SK-N-SH (cell line): ENCODE data around the gene PCLAF. TPM values are rescaled to one million over a fixed set of nuclear protein-coding genes. Genes with fewer than 3 reads are reported as not detected.

Source experiments
- CTCF ChIA-PET: fragments of 300-600, 350-600 bp; formaldehyde crosslinking; extraction: SDS; loops from one replicate; lab custom pipeline; 2021; lab: Yijun Ruan, JAX
- POLR2A ChIA-PET: fragments of 350-600 bp; sonication (Branson Sonifier 250); formaldehyde crosslinking; extraction: SDS; loops from one replicate; lab custom pipeline; 2020; ENCODE audit warnings: antibody characterized with exemption, inconsistent platforms; lab: Yijun Ruan, JAX
- DNase-seq: peaks from one replicate; pipeline ENCODE4 v3.0.0; 2012
- H2AFZ ChIP-seq: fragments of 200-600 bp; sonication (generic); 2 replicates; pipeline ENCODE4 v1.8.1; 2016; ENCODE audit warnings: antibody characterized with exemption, mild to moderate bottlenecking, low read depth
- H3F3A ChIP-seq: fragments of 200-600 bp; sonication (generic); replicated peaks from 2 replicates; pipeline ENCODE3; 2016; ENCODE audit warnings: antibody characterized with exemption, mild to moderate bottlenecking; ENCODE audit not compliant: insufficient read depth
- H3K27ac ChIP-seq, 2 experiments: fragments of 200-500 bp in 1 of 2; fragments of 200-600 bp in 1 of 2; sonication (Bioruptor generic) in 1 of 2; sonication (generic), shearing (Covaris generic) in 1 of 2; 2 replicates each; pipeline versions ENCODE4 v1.5.1 to v1.6.1; 2014 to 2016; ENCODE audit warnings: low read depth in 2 of 2, inconsistent platforms in 1 of 2, low read length in 1 of 2, mild to moderate bottlenecking in 1 of 2, mixed read lengths in 1 of 2
- H3K27me3 ChIP-seq: fragments of 200-600 bp; sonication (generic), shearing (Covaris generic); 2 replicates; pipeline ENCODE4 v1.6.1; 2016; ENCODE audit warnings: mixed run types; ENCODE audit not compliant: insufficient read depth
- H3K36me3 ChIP-seq, 2 experiments: fragments of 200-500 bp in 1 of 2; fragments of 200-600 bp in 1 of 2; sonication (Bioruptor generic) in 1 of 2; sonication (generic) in 1 of 2; replicated peaks in 1 of 2; 2 replicates each; pipeline versions ENCODE3 to v1.5.1; 2014 to 2016; ENCODE audit warnings: low read length in 1 of 2, mild to moderate bottlenecking in 1 of 2; ENCODE audit not compliant: insufficient read depth in 2 of 2, control insufficient read depth in 1 of 2
- H3K4me1 ChIP-seq, 2 experiments: fragments of 200-500 bp in 1 of 2; fragments of 200-600 bp in 1 of 2; sonication (Bioruptor generic) in 1 of 2; sonication (generic), shearing (Covaris generic) in 1 of 2; 2 replicates each; pipeline versions ENCODE4 v1.5.1 to v1.6.1; 2014 to 2016; ENCODE audit warnings: low read depth in 1 of 2, low read length in 1 of 2, mixed run types in 1 of 2; ENCODE audit not compliant: insufficient read depth in 2 of 2, control insufficient read depth in 1 of 2
- H3K4me2 ChIP-seq: fragments of 200-600 bp; sonication (generic), shearing (Covaris generic); 2 replicates; pipeline ENCODE4 v1.6.1; 2017; ENCODE audit warnings: mixed run types
- H3K4me3 ChIP-seq, 2 experiments: fragments of 200-500 bp in 1 of 2; fragments of 200-600 bp in 1 of 2; sonication (Bioruptor generic) in 1 of 2; sonication (generic), shearing (Covaris generic) in 1 of 2; 2 replicates each; pipeline versions ENCODE4 v1.5.1 to v1.8.1; 2014 to 2016; ENCODE audit warnings: low read depth in 2 of 2, inconsistent platforms in 1 of 2, low read length in 1 of 2, mild to moderate bottlenecking in 1 of 2, mixed read lengths in 1 of 2, moderate library complexity in 1 of 2
- H3K79me2 ChIP-seq: fragments of 200-600 bp; sonication (generic); 2 replicates; pipeline ENCODE4 v1.8.1; 2017; ENCODE audit warnings: mild to moderate bottlenecking; ENCODE audit not compliant: insufficient read depth
- H3K9ac ChIP-seq: fragments of 200-600 bp; sonication (generic); 2 replicates; pipeline ENCODE4 v1.6.1; 2017; ENCODE audit warnings: mixed run types
- H3K9me2 ChIP-seq: fragments of 200-600 bp; sonication (generic); 2 replicates; pipeline ENCODE4 v1.6.1; 2017; ENCODE audit warnings: mixed run types
- H3K9me3 ChIP-seq: fragments of 200-600 bp; sonication (generic); 2 replicates; pipeline ENCODE4 v1.6.1; 2017; ENCODE audit warnings: mixed run types, mild to moderate bottlenecking, moderate library complexity
- H4K20me1 ChIP-seq: fragments of 200-600 bp; sonication (generic); 2 replicates; pipeline ENCODE4 v1.6.1; 2017; ENCODE audit warnings: mild to moderate bottlenecking, mixed run types; ENCODE audit not compliant: insufficient read depth
- GABPA ChIP-seq: IDR thresholded peaks from 2 replicates; pipeline ENCODE4 v1.4.0; 2012; ENCODE audit warnings: low read depth, mild to moderate bottlenecking
- MEF2A ChIP-seq: IDR thresholded peaks from 2 replicates; pipeline ENCODE4 v1.4.0; 2012; ENCODE audit warnings: low read depth, borderline replicate concordance
- PBX3 ChIP-seq: IDR thresholded peaks from 2 replicates; pipeline ENCODE4; 2012
- POLR2AphosphoS5 ChIP-seq: IDR thresholded peaks from 2 replicates; pipeline ENCODE4 v1.6.1; 2012; ENCODE audit warnings: low read depth, low read length
- SIN3A ChIP-seq: IDR thresholded peaks from 2 replicates; pipeline ENCODE4 v1.6.1; 2012; ENCODE audit warnings: low read depth, mild to moderate bottlenecking, low read length, moderate library complexity, borderline replicate concordance
- YY1 ChIP-seq: IDR thresholded peaks from 2 replicates; pipeline ENCODE4 v1.4.0; 2012; ENCODE audit warnings: low read depth, mild to moderate bottlenecking
- WGBS: methylation state at CpG from one replicate; pipeline ENCODE4 v1.1.6; 2017; ENCODE audit warnings: low lambda C conversion rate; 5-methylcytosine and 5-hydroxymethylcytosine counted together
- polyA plus RNA-seq, 3 experiments: library from polyadenylated mRNA; depleted of rRNA; stranded (reverse); fragments of >200 nt; gene quantifications; 2 replicates each; pipeline ENCODE4 v1.2.3, GENCODE V29; 2012
- TF ChIP-seq, protein P1 (sequence below): IDR thresholded peaks from 2 replicates; pipeline ENCODE4 v1.6.1; 2012; ENCODE audit warnings: mild to moderate bottlenecking, low read depth, low read length, moderate library complexity
- TF ChIP-seq, protein P2 (sequence below): IDR thresholded peaks from 2 replicates; pipeline ENCODE4 v1.4.0; 2012; ENCODE audit warnings: low read depth

PCLAF gene
- polyA plus RNA-seq, 1 of the 3 experiments (the other 2 are of a cell fraction), result 35.0 TPM

GRCh38 chr15:64355944-64356709, 25.1 kb downstream of the PCLAF start, which contains the start of gene CSNK1G1 (continued):
- TF ChIP-seq, protein P1, sequence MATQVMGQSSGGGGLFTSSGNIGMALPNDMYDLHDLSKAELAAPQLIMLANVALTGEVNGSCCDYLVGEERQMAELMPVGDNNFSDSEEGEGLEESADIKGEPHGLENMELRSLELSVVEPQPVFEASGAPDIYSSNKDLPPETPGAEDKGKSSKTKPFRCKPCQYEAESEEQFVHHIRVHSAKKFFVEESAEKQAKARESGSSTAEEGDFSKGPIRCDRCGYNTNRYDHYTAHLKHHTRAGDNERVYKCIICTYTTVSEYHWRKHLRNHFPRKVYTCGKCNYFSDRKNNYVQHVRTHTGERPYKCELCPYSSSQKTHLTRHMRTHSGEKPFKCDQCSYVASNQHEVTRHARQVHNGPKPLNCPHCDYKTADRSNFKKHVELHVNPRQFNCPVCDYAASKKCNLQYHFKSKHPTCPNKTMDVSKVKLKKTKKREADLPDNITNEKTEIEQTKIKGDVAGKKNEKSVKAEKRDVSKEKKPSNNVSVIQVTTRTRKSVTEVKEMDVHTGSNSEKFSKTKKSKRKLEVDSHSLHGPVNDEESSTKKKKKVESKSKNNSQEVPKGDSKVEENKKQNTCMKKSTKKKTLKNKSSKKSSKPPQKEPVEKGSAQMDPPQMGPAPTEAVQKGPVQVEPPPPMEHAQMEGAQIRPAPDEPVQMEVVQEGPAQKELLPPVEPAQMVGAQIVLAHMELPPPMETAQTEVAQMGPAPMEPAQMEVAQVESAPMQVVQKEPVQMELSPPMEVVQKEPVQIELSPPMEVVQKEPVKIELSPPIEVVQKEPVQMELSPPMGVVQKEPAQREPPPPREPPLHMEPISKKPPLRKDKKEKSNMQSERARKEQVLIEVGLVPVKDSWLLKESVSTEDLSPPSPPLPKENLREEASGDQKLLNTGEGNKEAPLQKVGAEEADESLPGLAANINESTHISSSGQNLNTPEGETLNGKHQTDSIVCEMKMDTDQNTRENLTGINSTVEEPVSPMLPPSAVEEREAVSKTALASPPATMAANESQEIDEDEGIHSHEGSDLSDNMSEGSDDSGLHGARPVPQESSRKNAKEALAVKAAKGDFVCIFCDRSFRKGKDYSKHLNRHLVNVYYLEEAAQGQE, result no peak; the same call in 1 of the 2 replicates
- TF ChIP-seq, protein P2, sequence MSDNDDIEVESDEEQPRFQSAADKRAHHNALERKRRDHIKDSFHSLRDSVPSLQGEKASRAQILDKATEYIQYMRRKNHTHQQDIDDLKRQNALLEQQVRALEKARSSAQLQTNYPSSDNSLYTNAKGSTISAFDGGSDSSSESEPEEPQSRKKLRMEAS, result peak; percentile 5; the same call in 1 of the 2 replicates
- TF ChIP-seq POLR2AphosphoS5, result peak; percentile 67
- no peak for TF ChIP-seq MEF2A
- TF ChIP-seq YY1, result no peak
- TF ChIP-seq SIN3A, result peak; percentile 80; the same call in 1 of the 2 replicates
- no peak for TF ChIP-seq PBX3

DNA sequence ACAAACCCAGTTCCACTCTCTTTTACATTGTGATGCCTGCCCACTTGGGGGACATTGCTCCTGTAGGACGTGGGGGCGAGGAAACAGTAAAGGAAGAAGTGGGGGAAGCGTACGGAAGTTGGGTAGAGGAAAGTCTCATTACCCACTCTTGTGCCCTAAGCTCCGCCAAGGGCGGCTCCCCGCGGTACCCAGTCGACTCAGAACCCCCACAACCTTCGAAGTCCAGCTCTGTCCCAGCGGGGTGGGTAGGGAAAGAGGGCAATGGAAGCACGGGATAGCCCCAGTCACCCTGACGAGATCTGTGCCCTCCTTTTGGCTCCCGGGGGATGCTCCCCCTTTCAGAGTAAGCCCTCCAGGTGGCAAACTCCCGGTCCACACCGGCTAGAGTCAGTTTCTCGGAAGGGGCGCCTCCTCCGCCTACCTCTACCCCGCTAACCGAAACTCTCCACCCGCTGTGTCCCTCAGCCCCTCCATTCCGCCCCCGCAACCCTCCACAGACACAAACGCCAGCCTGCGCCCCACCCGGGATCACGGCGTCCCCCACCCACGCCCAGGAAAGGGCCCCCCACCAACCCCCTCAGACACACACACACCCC, 25.8 kb downstream of the PCLAF start:
- TF ChIP-seq GABPA (peak; percentile 11; the same call in 1 of the 2 replicates), POLR2AphosphoS5 (no peak)
- POLR2A ChIA-PET, result interaction anchor here (0.9 to 1.4 kb wide), 2 partner anchors 10 to 32 kb away, joined by 3 read pairs; partner anchors contain the start of gene TRIP4

More for the DNA sequence above, 25.8 kb downstream of the PCLAF start:
- peaks cover 0 to 4% of the 10 kb centered on the region in 2 experiments for H3K36me3 ChIP-seq
- CTCF ChIA-PET, result interaction anchor here (0.5 to 2.5 kb wide), 10 partner anchors 14 to 326 kb away, joined by 3 to 13 read pairs (median 3); partner anchors contain the start of genes PPIB and SNX22
- H4K20me1 ChIP-seq, result peaks cover 7% of the 10 kb centered on the region
- H3K9ac ChIP-seq, result peak overlapping the region; percentile 88
- no peaks in the 10 kb centered on the region for H3K9me2 ChIP-seq
- peaks cover 3 to 12% of the 10 kb centered on the region in 2 experiments; a peak in 3 of 4 replicates for H3K4me1 ChIP-seq
- H3K9me3 ChIP-seq, result no peaks in the 10 kb centered on the region
- under 1% methylated on average over 30 of the region's 30 CpGs for WGBS
- H3K4me3 ChIP-seq, result peak overlapping the region; percentile 66 to 74
- H3F3A ChIP-seq, result peaks cover 25% of the 10 kb centered on the region
- peak overlapping the region; percentile 71 for H3K4me2 ChIP-seq
- DNase-seq, result peak; percentile 52
- no peaks in the 10 kb centered on the region for H3K27me3 ChIP-seq
- peak overlapping the region; percentile 74; the same call in 1 of the 2 replicates for H2AFZ ChIP-seq
- H3K79me2 ChIP-seq, result peaks cover 55% of the 10 kb centered on the region
- peak overlapping the region; percentile 81 to 85 for H3K27ac ChIP-seq
